Activated T-cell treated with anti-CD3 and anti-CD28 coated beads for 1 hour (primary cell): Measurements from ENCODE around the gene C6orf47.
"Not testable (repeated sequence)": the region's sequence is repeated elsewhere in the genome, so short reads cannot be mapped to it uniquely, and the experiment has no call there.

Source experiments
- DNase-seq: peaks from one replicate; pipeline ENCODE4 v3.0.0-alpha.2; 2020; ENCODE audit warnings: low read depth

Gene C6orf47, protein sequence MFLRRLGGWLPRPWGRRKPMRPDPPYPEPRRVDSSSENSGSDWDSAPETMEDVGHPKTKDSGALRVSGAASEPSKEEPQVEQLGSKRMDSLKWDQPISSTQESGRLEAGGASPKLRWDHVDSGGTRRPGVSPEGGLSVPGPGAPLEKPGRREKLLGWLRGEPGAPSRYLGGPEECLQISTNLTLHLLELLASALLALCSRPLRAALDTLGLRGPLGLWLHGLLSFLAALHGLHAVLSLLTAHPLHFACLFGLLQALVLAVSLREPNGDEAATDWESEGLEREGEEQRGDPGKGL

DNA sequence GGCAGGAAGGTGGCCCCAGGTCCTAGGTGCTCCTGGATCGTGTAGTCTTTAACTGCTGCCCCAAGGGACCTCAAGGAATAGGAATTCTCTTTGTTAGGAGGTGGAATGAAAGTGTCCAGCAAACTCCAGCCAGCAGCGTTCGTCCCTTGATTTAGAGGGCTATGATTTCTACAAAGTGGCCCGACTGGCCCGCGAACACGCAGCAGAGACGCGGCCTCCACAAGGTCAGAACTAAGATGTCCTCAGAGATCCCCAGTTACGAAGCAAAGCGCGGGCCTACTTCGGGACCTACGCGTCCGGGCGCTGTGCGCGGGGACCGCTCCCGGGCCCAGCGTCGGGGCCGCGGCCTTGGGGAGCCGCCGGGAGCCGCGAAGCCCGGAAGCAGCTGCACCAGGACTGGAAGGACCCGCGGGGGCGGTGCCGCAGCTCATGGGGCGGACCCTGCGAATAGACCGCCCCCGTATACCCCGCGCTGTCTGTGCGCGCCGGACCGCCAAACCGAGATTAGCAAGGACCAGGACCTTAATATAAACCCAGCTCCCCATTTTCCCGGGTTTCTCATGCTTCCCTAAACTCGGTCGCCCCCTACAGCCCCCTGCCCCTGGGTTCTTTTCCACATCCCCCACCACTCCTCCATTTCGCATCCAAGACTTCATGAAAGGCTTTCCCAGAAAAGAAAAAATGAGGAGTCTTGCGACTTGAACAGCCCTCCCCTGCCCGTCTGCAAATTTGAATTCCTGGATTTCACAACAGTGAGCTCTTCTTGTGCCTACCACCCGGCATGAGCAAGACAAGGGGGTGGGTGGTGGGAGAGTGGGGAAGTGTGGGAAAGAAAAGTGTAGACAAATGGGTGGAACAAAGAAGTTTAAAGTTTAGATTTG is at the start of gene C6orf47:
Gene C6orf47, minus strand, starts transcription at position 398 of the 881 bp plus-strand sequence. CDS start 831 bp downstream, outside the sequence.
- DNase-seq: peak; percentile 70

GRCh38 chr6:31709157-31709556 is 48.6 kb upstream of the C6orf47 start:
- DNase-seq: not testable (repeated sequence)

- DNase-seq: no peak
These were observed 47.6 kb upstream of the C6orf47 start for GRCh38 chr6:31708224-31708623.

DNA sequence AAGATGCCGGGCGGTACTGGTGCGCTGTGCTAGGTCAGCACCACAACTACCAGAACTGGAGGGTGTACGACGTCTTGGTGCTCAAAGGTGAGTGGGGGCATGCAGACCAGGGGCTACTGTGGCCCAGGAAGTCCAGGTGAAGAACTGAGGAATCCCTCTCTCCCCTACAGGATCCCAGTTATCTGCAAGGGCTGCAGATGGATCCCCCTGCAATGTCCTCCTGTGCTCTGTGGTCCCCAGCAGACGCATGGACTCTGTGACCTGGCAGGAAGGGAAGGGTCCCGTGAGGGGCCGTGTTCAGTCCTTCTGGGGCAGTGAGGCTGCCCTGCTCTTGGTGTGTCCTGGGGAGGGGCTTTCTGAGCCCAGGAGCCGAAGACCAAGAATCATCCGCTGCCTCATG is 47.1 kb upstream of the C6orf47 start:
- no peak for DNase-seq

- no peak for DNase-seq
These were observed 46.0 kb upstream of the C6orf47 start, which contains the start of gene LY6G6F for GRCh38 chr6:31706599-31706998. Gene LY6G6F (plus strand): TSS chr6:31706866. CDS start chr6:31706907, 41 bp downstream.

GRCh38 chr6:31705931-31706330 is 45.4 kb upstream of the C6orf47 start:
- no peak for DNase-seq

DNA sequence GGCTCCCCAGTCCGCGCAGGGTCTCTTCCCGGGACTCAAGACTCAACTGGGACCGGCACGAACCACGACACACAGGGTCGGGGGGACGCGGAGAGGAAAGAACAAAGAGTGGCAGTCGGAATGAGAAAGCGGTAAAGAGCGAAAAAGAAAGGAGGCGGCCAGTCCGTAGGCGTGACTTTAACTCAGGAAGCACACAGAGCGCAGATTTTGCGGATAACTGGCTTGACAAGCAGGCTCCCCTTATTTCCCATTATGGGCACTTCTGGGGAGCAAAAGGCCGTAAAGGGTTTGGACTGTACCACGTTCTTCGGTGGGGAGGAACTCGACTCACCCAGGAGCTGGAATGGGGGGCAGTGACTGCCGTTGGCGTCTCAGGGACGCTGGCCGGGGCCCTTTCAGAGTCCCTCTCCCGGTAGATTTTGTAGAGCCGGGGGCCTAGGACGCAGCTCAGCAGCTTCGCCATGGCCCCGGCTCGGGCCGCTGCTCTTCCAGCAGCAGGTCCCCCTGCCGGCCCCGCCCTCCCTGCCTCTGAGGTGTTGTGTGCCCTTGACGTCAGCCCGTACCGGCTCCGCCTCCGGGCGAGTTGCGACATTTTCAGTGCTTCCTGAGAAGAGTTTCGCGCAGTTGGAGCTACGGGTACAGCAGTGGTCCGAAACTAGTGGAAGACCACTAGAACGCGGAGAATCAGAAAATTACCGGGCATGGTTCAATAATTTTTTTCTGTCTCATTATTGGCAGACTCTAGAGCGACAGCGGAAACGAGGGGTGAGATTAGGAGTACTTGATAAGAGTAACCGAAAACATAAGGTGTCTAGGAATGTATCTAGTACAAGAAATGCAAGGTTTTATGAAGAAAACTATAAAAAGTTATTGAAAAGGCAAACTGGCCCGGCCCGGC is 42.5 kb upstream of the C6orf47 start, which contains the start of gene ABHD16A:
Gene ABHD16A, minus strand, starts transcription at position 506 of the 898 bp plus-strand sequence. Its CDS starts 43 bp downstream, at position 463.
- DNase-seq: peak; percentile 96

DNA sequence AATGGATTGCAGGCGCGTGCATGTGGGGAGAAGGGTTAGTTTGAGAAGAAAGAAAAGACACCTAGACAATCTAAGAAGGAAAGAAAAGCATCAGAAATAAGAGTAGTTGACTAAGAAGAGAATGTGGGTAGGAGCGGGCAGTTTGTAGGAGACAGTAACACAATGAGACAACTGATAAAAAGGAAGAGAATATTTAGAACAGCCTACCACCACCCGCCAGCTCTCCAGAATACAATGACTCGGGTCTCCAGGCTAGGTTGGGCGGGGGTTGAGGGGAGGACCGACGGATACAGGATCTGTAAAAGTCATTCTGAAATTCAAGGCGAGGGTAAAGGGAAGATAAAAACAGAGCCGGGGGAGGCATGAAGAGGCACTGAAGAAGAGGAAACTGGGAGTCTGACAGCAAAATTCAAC is 41.8 kb upstream of the C6orf47 start:
- DNase-seq: no peak

- no peak for DNase-seq
These were observed 41.3 kb upstream of the C6orf47 start for GRCh38 chr6:31701666-31702404.

DNA sequence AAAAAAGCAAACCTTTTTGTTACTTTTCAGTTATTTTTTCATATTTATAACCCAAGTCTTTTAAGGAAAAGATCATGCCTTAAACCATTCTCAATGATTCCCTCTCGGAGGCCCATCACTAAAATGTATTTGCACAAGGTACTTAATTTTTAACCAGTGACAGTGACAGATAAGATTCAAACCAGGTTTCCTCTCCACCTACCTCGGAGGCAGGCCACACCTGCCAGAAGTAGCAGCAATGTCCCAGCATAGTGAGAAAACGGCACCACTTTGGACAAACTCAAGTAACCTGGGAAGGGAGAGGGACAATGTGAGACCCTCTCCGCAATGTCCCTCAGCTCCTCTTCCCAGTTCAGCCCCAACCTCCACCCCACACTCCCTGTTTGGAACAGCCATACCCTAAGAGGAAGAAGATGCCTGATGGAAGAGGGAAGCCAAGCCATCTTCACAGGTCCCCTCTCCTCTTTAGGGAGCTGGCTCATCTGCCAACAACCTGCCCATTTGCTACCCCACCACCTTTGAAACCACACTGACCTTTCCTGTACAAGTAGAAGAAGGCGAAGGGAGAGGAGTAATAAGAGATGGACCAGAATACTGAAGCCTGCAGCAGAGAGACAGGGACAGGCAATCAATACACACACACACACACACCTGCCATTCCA is 40.3 kb upstream of the C6orf47 start:
- DNase-seq: no peak

GRCh38 chr6:31697555-31697954 is 37.0 kb upstream of the C6orf47 start:
- no peak for DNase-seq

DNA sequence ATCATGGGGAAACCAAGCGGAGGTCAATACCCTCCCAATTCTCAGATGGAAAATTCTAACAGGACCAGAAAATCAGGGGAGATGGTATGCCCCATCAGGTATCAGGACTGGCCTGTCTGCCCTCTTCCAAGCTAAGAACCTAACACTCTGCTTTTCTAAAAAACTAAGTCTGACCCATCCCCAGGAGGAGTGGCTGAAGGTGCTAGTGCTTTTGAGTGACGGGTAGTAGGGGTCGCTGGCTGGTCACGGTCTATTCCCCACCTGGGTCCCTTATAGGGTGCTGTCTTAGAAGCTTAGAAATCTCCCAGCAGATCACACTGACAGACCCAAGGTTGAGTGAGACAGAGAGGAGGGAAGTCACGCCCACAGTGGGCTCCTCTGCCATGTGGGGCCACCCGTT is 33.0 kb upstream of the C6orf47 start:
- DNase-seq: no peak

GRCh38 chr6:31692886-31693285 is 32.3 kb upstream of the C6orf47 start:
- DNase-seq: no peak

DNA sequence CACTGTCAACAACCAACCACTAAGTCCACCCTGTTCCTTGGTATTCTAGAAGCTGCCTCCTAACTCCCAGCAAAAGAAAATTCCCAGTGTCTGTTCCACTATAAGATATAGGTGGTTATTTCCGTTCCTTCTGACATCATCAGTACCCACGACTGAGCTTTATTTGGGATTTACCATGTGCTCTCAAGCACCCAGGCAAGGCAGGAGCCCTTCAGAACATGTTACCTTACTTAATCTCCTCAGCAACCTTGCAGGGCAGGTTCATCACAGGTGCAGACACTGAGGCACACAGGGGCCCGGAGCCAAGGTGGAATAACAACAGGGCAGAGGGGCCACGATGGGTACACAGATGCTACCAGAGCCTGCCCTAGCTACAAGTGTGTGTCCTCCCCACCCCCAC is 31.8 kb upstream of the C6orf47 start:
- DNase-seq: no peak

DNA sequence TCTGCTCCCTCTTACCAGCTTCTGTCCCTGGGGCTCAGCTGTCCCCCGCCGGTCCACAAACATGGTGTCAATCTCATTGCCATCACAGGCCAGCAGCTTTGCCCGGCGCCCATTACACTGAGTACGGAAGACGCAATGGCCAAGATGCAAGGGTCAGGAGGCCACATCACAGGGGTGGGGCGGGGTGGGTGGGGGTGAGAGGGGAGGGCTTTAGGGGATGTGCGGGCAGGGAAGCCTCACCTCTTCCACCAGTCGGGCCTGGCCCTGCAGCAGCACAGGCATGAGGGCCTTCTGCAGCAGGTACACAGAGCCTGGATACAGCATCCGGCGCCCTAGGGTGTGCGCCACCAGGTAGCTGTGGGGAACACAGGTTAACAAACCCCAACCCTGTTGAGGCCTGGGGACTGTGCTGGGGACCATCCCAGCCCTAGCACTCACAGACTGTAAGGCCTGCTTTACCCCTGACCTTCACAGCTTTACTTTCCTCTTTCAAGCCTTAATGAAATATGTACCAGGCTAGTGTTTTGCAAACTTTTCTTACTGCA is 31.1 kb upstream of the C6orf47 start:
- no peak for DNase-seq

GRCh38 chr6:31691078-31691463 is 30.5 kb upstream of the C6orf47 start:
- DNase-seq: no peak

GRCh38 chr6:31690231-31691077 is 29.9 kb upstream of the C6orf47 start:
- DNase-seq: no peak

GRCh38 chr6:31689249-31690110 is 28.9 kb upstream of the C6orf47 start:
- no peak for DNase-seq
